ENCODE results near the gene ZNF219.
A peak's percentile ranks its signal among the peaks of the same experiment; 100 is the strongest.

Gene ZNF219

DNA sequence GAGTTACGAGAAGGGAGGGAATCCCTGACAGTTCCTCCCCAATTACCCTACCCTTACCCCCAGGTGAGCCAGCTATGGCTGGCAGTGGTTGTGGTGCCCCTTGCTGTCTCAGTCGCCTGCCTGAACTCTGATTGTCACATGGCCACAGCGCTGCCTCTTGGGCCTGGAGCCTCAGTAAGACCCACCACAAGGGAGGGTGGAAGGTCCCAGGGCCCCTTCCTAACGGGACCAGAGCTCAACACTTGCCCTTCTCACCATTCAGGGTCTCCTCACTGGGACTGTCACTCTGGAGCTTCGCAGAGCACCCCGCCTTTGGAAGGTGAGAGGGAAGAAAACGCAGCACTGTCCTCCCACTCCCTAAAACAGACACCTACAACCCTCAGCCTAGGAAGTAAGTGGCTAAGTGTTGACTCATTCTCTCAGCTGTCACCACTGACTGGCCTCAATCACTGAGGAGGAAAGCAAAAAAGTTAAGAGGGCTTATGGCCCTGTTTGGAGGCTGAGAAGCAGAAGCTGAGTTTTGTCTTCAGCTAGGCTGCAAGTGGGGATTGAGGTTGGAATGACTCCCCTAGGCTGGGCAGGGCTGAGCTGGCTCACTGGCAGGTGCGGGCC, 3.5 kb upstream of the ZNF219 start:
- no peaks in the 10 kb centered on the region for H3K36me3 ChIP-seq (ENCODE audit: control insufficient read depth, insufficient read depth, low read length, severe bottlenecking)
- H3K4me1 ChIP-seq (ENCODE audit: control insufficient read depth, insufficient read depth, low read length), result peaks cover 51% of the 10 kb centered on the region
- H3K9ac ChIP-seq (ENCODE audit: low read length), result peak overlapping the region; percentile 13
- no peak for DNase-seq (ENCODE audit: low read depth)
- H3K27me3 ChIP-seq (replicated peaks; ENCODE audit: control insufficient read depth, insufficient read depth, low read length), result no peaks in the 10 kb centered on the region
- no peaks in the 10 kb centered on the region for H3K9me3 ChIP-seq (ENCODE audit: control insufficient read depth, low read length)
- H3K4me3 ChIP-seq (ENCODE audit: low read length), result no peak overlapping the region

DNA sequence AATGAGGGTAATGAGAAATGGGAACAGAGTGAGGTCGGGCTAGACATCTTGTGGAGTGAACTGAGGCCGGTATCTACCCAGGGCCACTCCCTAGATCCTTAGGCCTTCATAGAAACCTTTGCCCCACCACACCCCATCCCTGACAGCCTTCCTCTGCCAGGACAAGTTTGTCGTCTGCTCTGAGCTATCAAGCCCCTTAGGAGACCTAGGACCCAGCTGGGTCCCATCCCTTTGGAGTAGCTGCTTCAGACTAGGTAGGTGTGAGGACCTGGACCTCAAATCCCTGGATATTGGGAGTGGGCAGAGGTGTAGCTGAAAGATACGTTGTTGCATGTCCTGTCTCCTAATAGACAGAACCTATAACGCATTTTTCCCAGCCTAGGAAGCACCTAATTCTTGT, 2.5 kb upstream of the ZNF219 start, which contains the start of gene TMEM253:
Gene TMEM253, plus strand, starts transcription at position 136 of the 400 bp plus-strand sequence. CDS start 278 bp downstream, outside the sequence.
- Histone ChIP-seq H3K27me3 (replicated peaks; ENCODE audit: control insufficient read depth, insufficient read depth, low read length) (no peaks in the 10 kb centered on the region), H3K9me3 (ENCODE audit: control insufficient read depth, low read length) (no peaks in the 10 kb centered on the region), H3K4me3 (ENCODE audit: low read length) (no peak within 1 kb of the TSS), H3K9ac (ENCODE audit: low read length) (peak within 1 kb of the TSS; percentile 90), H3K36me3 (ENCODE audit: control insufficient read depth, insufficient read depth, low read length, severe bottlenecking) (no peaks in the 10 kb centered on the region), H3K4me1 (ENCODE audit: control insufficient read depth, insufficient read depth, low read length) (peaks cover 48% of the 10 kb centered on the region)
- DNase-seq (ENCODE audit: low read depth), result no peak

DNA sequence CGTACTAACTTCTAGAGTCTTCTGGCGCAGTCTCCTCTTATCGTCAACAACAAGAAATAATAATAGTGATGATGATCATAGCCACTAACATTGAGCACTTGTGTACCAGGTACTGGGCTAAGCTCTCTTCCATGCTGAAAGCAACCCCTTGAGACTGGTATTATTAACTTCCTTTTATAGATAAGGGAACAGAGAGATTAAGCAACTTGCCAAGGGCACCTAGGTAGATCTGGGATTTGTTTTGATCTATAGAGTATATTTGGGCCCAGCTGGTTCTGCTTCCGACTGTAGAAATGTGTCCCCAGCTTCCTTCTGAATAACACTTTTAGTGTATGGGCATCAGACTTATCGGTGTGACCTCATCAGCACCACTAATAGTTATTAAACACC, 1.1 kb upstream of the ZNF219 start:
- H3K9ac ChIP-seq (ENCODE audit: low read length), result peak overlapping the region; percentile 90
- peaks cover 38% of the 10 kb centered on the region for H3K4me1 ChIP-seq (ENCODE audit: control insufficient read depth, insufficient read depth, low read length)
- DNase-seq (ENCODE audit: low read depth), result no peak
- no peaks in the 10 kb centered on the region for H3K27me3 ChIP-seq (replicated peaks; ENCODE audit: control insufficient read depth, insufficient read depth, low read length)
- no peaks in the 10 kb centered on the region for H3K9me3 ChIP-seq (ENCODE audit: control insufficient read depth, low read length)
- no peaks in the 10 kb centered on the region for H3K36me3 ChIP-seq (ENCODE audit: control insufficient read depth, insufficient read depth, low read length, severe bottlenecking)
- peak overlapping the region; percentile 87 for H3K4me3 ChIP-seq (ENCODE audit: low read length)

DNA sequence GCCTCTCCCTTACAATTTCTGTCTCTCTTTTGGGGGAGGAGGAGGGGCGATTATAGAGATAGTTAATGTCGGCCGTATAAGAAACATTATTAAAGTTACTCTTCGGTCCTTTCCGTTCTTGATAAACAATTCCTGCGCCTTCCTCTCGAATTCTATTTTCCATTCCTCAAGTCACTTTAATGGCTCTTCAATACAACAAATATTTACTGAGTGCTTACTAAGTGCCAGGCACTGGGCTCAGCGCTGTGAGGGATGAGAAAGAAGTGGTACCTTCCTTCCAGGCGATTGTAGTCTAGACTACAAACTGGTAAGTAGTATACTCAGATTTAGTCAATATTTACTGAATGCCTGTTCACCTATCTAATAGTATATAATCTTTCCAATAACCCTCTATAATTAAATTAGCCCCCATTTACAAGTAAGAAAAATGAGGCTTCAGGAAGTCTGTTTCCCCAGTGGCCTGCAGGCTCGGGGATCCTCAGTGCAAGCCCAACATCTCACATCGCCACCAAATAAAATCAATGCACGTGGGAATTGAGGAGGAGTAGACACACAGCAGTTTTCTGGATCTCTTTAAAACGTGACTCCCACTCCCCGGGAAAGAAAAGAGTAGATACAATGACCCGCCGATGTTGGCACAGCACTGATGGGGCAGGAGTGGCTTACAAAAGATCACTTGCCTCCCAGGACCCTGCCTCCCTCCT, 589 bp upstream of the ZNF219 start:
- Histone ChIP-seq H3K4me1 (ENCODE audit: control insufficient read depth, insufficient read depth, low read length) (peaks cover 34% of the 10 kb centered on the region), H3K4me3 (ENCODE audit: low read length) (peak overlapping the region; percentile 87), H3K9me3 (ENCODE audit: control insufficient read depth, low read length) (no peaks in the 10 kb centered on the region), H3K27me3 (replicated peaks; ENCODE audit: control insufficient read depth, insufficient read depth, low read length) (no peaks in the 10 kb centered on the region), H3K9ac (ENCODE audit: low read length) (peak overlapping the region; percentile 90), H3K36me3 (ENCODE audit: control insufficient read depth, insufficient read depth, low read length, severe bottlenecking) (no peaks in the 10 kb centered on the region)
- DNase-seq (ENCODE audit: low read depth), result no peak

DNA sequence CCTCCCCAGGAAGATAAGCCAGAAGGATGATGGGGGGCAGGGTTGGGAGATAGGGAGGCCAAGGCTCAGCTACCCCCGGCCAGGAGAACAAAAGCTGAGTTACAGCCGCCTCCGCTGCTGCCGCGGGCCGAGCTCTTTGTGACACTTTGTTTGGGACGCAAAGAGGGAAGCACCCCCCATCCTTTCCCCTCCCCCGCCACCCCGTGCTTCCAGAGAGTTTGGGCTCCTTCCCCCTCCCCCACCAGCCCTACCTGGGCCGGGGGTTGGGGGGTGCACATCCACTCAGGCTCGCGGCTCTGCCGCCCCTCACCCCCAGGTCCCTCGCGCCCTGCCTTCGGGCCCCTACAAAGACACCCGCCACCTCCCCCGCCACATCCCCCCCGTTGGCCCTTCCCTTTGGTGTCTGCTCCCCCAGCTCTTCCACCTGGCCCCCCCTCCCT, 799 bp downstream of the ZNF219 start:
- no peaks in the 10 kb centered on the region for H3K36me3 ChIP-seq (ENCODE audit: control insufficient read depth, insufficient read depth, low read length, severe bottlenecking)
- no peaks in the 10 kb centered on the region for H3K9me3 ChIP-seq (ENCODE audit: control insufficient read depth, low read length)
- DNase-seq (ENCODE audit: low read depth), result peak; percentile 37
- peak overlapping the region; percentile 70 for H3K4me3 ChIP-seq (ENCODE audit: low read length)
- H3K4me1 ChIP-seq (ENCODE audit: control insufficient read depth, insufficient read depth, low read length), result peaks cover 31% of the 10 kb centered on the region
- no peaks in the 10 kb centered on the region for H3K27me3 ChIP-seq (replicated peaks; ENCODE audit: control insufficient read depth, insufficient read depth, low read length)
- H3K9ac ChIP-seq (ENCODE audit: low read length), result peak overlapping the region; percentile 58

DNA sequence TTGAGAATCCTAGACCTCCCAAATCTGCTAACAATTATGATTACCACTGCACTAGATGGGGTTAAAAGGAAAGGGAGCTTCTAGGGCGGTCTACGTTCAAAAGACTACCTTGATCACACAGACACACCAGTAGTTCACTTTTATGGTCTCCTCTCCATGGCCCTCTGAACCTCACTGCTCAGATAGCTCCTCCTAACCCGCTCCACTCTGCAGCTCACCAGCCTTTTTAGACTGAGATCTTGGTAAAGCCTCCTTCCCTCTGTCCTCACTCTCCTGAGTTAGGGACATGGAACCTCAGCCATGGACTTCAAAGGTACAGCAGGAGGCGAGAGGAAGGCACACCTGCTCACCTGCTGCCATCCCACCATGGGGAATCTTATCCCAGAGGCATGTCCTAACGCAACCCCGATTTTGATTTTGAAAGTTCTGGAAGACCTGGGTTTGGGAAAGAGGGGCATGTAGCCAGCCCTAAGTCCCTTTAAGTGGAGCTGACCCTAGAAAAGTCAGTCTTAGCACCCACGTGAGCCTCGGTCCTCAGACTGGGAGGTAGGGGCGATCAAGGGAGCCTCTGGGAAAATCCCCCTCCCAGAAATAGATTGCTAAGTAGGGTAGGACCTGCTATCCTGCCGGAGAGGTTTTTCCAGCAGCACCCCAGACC, 1.3 kb downstream of the ZNF219 start:
- Histone ChIP-seq H3K27me3 (replicated peaks; ENCODE audit: control insufficient read depth, insufficient read depth, low read length) (no peaks in the 10 kb centered on the region), H3K9me3 (ENCODE audit: control insufficient read depth, low read length) (no peaks in the 10 kb centered on the region), H3K4me1 (ENCODE audit: control insufficient read depth, insufficient read depth, low read length) (peaks cover 31% of the 10 kb centered on the region), H3K9ac (ENCODE audit: low read length) (peak overlapping the region; percentile 58), H3K4me3 (ENCODE audit: low read length) (peak overlapping the region; percentile 70), H3K36me3 (ENCODE audit: control insufficient read depth, insufficient read depth, low read length, severe bottlenecking) (no peaks in the 10 kb centered on the region)
- DNase-seq (ENCODE audit: low read depth), result peak; percentile 27

DNA sequence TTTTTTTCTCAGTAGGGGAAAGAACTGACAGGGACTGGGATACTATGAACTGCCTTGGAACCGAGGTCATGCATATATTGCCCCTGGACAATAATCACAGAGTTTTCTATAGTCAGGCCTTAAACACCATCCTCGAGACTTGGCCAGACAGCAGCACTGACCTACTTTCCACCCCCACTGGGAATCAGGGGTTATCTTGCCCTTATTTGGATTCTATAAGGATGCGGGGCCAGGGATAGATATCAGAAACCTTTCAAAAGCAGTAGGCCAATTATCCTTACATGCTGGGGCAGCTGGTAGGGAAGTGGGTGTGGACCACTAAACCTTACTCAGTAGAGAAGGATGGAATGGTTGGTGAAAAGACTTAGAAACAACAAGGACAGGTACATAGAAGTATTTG, 2.0 kb downstream of the ZNF219 start:
- no peak overlapping the region for H3K9ac ChIP-seq (ENCODE audit: low read length)
- peaks cover 31% of the 10 kb centered on the region for H3K4me1 ChIP-seq (ENCODE audit: control insufficient read depth, insufficient read depth, low read length)
- H3K27me3 ChIP-seq (replicated peaks; ENCODE audit: control insufficient read depth, insufficient read depth, low read length), result no peaks in the 10 kb centered on the region
- no peak for DNase-seq (ENCODE audit: low read depth)
- no peak overlapping the region for H3K4me3 ChIP-seq (ENCODE audit: low read length)
- H3K9me3 ChIP-seq (ENCODE audit: control insufficient read depth, low read length), result no peaks in the 10 kb centered on the region
- peaks cover 3% of the 10 kb centered on the region for H3K36me3 ChIP-seq (ENCODE audit: control insufficient read depth, insufficient read depth, low read length, severe bottlenecking)

DNA sequence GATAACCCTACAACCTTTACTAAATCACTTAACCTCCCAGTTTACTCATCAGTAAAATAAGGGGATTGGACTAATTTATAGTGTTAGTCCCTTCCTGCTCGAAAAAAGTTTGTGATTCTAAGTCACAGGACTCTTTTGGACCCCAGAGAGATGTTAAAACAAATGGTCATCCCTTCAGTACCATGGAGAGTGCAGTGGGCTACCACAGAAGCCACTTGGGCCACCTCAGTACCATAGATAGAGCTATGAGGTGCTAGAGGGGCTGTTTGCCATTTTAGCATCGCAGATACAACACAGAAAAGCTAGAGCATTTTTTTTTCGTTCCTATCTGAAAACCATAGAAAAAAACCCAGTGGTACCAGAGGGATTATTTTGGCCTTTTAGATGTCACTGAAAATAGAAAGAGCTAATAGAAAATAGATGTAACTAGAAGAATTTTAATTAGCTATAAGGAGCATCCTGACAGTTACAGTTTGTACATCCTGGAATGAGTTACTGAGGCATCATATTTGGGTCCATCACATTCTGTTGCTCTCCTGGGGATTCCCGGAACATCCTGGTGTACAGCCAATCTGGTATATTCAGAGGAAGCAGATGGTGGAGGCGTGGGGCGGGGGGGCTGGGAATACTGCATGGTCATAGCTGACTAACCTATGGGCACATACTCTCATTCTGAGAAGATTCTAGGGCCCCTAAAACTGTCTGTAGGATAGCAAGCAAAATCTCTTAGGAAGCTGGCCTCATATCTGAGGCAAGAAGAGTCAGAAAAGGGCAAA, 2.8 kb downstream of the ZNF219 start:
- no peaks in the 10 kb centered on the region for H3K9me3 ChIP-seq (ENCODE audit: control insufficient read depth, low read length)
- H3K9ac ChIP-seq (ENCODE audit: low read length), result no peak overlapping the region
- DNase-seq (ENCODE audit: low read depth), result peak; percentile 34
- H3K4me1 ChIP-seq (ENCODE audit: control insufficient read depth, insufficient read depth, low read length), result peaks cover 28% of the 10 kb centered on the region
- H3K27me3 ChIP-seq (replicated peaks; ENCODE audit: control insufficient read depth, insufficient read depth, low read length), result no peaks in the 10 kb centered on the region
- H3K36me3 ChIP-seq (ENCODE audit: control insufficient read depth, insufficient read depth, low read length, severe bottlenecking), result peaks cover 10% of the 10 kb centered on the region
- no peak overlapping the region for H3K4me3 ChIP-seq (ENCODE audit: low read length)

DNA sequence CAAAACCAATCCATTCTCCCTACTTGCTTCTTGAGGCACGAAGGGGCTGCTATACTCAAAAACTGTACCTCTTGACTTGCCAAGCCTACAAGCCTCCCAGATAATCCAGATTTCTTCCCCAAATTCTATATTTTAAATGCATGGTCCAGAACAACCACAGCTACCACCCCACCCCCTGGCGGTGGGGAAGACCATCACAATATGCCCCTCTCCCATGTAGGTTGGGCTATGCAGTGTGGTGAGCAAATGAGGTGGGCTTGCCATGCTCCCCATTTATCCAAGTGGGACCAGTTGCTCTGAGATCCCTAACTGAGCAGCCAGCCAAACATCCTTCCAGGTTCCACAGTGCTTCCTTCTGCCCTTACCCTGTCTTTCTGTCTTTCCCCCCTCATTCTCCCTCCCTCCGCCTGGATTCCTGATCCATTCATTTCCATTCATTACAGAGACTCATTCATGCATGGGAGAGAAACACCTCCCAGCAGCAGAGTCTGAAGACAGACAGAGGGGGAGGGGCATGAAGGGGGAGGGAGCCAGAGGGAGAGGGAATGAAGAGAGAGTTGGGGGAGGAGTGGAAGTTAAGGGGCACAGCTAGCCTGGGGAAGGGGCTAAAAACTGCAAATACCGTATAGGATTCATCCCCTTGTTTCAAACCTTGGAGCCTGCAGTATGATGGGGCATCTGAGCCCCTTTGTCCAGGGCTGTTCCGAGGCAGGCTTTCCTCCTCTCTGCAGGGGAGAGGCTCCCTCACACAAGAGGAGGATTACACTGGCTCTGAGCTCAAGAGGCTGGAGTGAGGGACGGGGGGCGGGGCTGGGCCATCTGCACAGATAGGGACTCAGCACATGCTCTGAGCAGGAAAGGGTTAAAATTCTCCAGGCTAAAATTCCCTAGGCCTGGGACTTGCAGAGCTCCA, 4.4 kb downstream of the ZNF219 start:
- Histone ChIP-seq H3K27me3 (replicated peaks; ENCODE audit: control insufficient read depth, insufficient read depth, low read length) (no peaks in the 10 kb centered on the region), H3K9me3 (ENCODE audit: control insufficient read depth, low read length) (no peaks in the 10 kb centered on the region), H3K4me1 (ENCODE audit: control insufficient read depth, insufficient read depth, low read length) (peaks cover 21% of the 10 kb centered on the region), H3K9ac (ENCODE audit: low read length) (no peak overlapping the region), H3K4me3 (ENCODE audit: low read length) (no peak overlapping the region), H3K36me3 (ENCODE audit: control insufficient read depth, insufficient read depth, low read length, severe bottlenecking) (peaks cover 24% of the 10 kb centered on the region)
- peak; percentile 32 for DNase-seq (ENCODE audit: low read depth)

DNA sequence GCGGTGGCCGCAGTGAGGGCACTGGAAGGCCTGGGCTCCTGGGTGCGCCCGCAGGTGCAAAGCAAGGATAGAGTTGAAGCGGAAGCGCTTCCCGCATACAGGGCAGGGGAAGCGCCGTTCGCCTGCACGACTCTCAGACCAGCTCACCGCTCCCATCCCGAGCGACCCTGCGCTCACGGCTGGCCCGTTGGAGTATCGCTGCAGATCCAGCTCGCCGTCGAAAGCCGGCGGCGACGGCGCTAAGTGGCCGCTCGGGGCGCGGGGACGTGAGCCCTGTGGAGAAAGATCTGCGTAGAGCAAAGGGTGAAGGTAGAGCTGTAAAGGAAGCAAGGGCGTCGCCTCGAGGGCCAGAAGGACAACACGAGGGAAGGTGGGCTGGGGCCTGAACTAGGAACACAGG, 5.4 kb downstream of the ZNF219 start:
- Histone ChIP-seq H3K36me3 (ENCODE audit: control insufficient read depth, insufficient read depth, low read length, severe bottlenecking) (peaks cover 31% of the 10 kb centered on the region), H3K4me3 (ENCODE audit: low read length) (no peak overlapping the region), H3K4me1 (ENCODE audit: control insufficient read depth, insufficient read depth, low read length) (peaks cover 18% of the 10 kb centered on the region), H3K27me3 (replicated peaks; ENCODE audit: control insufficient read depth, insufficient read depth, low read length) (no peaks in the 10 kb centered on the region), H3K9ac (ENCODE audit: low read length) (no peak overlapping the region), H3K9me3 (ENCODE audit: control insufficient read depth, low read length) (no peaks in the 10 kb centered on the region)
- no peak for DNase-seq (ENCODE audit: low read depth)
